RCC 7860 (cell line): ENCODE results near the gene JPT2.
"Not testable (repeated sequence)": the region's sequence is repeated elsewhere in the genome, so short reads cannot be mapped to it uniquely, and the experiment has no call there.

Experiments
- DNase-seq: peaks from one replicate; pipeline ENCODE4 v3.0.0-alpha.2; 2015; ENCODE audit warnings: low spot score
- FAIRE-seq: peaks from 2 replicates; lab custom pipeline; 2012; peaks lifted over from hg19 to GRCh38; lab: Jason Lieb, UNC

JPT2 gene

GRCh38 chr16:1673424-1674151, 4.5 kb upstream of the JPT2 start:
- DNase-seq: no peak
- FAIRE-seq: no peak

GRCh38 chr16:1674306-1674705, 3.8 kb upstream of the JPT2 start:
- DNase-seq (no peak), FAIRE-seq (no peak)

- no peak for FAIRE-seq
- peak; percentile 64 for DNase-seq
Measured at GRCh38 chr16:1674751-1675664, 3.1 kb upstream of the JPT2 start.

- FAIRE-seq (no peak), DNase-seq (no peak)
Measured at GRCh38 chr16:1676661-1677060, 1.4 kb upstream of the JPT2 start.

GRCh38 chr16:1677339-1677738, 740 bp upstream of the JPT2 start:
- no peak for FAIRE-seq
- DNase-seq: no peak

GRCh38 chr16:1678500-1679098, 520 bp downstream of the JPT2 start:
- FAIRE-seq (no peak), DNase-seq (peak; percentile 55)

GRCh38 chr16:1680361-1680760, 2.3 kb downstream of the JPT2 start:
- FAIRE-seq: no peak

GRCh38 chr16:1681032-1681431, 3.0 kb downstream of the JPT2 start:
- no peak for FAIRE-seq
- DNase-seq: no peak

More at GRCh38 chr16:1680361-1680760, 2.3 kb downstream of the JPT2 start:
- no peak for DNase-seq

GRCh38 chr16:1687427-1688316, 9.6 kb downstream of the JPT2 start:
- DNase-seq (peak; percentile 86), FAIRE-seq (peak; percentile 88)

GRCh38 chr16:1688807-1689560, 10.9 kb downstream of the JPT2 start:
- FAIRE-seq: peak; percentile 90
- DNase-seq: peak; percentile 96

- FAIRE-seq (no peak), DNase-seq (no peak)
Measured at GRCh38 chr16:1689853-1690252, 11.8 kb downstream of the JPT2 start.

- no peak for DNase-seq
- FAIRE-seq: no peak
Measured at GRCh38 chr16:1690810-1691209, 12.7 kb downstream of the JPT2 start.

- DNase-seq: peak; percentile 82
- peak; percentile 89 for FAIRE-seq
Measured at GRCh38 chr16:1691276-1691675, 13.2 kb downstream of the JPT2 start.

GRCh38 chr16:1691956-1692355, 13.9 kb downstream of the JPT2 start:
- peak; percentile 94 for DNase-seq
- peak; percentile 85 for FAIRE-seq

- DNase-seq (no peak), FAIRE-seq (no peak)
Measured at GRCh38 chr16:1696863-1697262, 18.8 kb downstream of the JPT2 start.

GRCh38 chr16:1698680-1699079, 20.6 kb downstream of the JPT2 start:
- DNase-seq: no peak
- FAIRE-seq: no peak

GRCh38 chr16:1700246-1700645, 22.2 kb downstream of the JPT2 start:
- no peak for DNase-seq
- FAIRE-seq: no peak

- FAIRE-seq: no peak
Measured at GRCh38 chr16:1701216-1701878, 23.3 kb downstream of the JPT2 start.

GRCh38 chr16:1705324-1705687, 27.2 kb downstream of the JPT2 start:
- not testable (repeated sequence) for FAIRE-seq, DNase-seq

More at GRCh38 chr16:1701216-1701878, 23.3 kb downstream of the JPT2 start:
- DNase-seq: no peak
